HG03521 (cell line): ENCODE results near the gene FAM111B.
A peak's percentile ranks its signal among the peaks of the same experiment; 100 is the strongest.

Experiments used
- ATAC-seq: cut with Tn5 transposase; IDR thresholded peaks from one replicate; pipeline ENCODE4 v1.9.1; 2021; ENCODE audit warnings: mild to moderate bottlenecking, moderate library complexity; ENCODE audit not compliant: unreplicated experiment

FAM111B gene

GRCh38 chr11:59151761-59152160 lies 44.7 kb downstream of the FAM111B start:
- peak; percentile 45 for ATAC-seq

- ATAC-seq: peak; percentile 72
Measured at GRCh38 chr11:59152312-59152951, 45.4 kb downstream of the FAM111B start.

GRCh38 chr11:59154610-59155009 lies 47.6 kb downstream of the FAM111B start:
- ATAC-seq: no peak

GRCh38 chr11:59157433-59157832 lies 50.4 kb downstream of the FAM111B start:
- ATAC-seq: no peak

GRCh38 chr11:59158206-59159068 lies 51.4 kb downstream of the FAM111B start:
- ATAC-seq: peak; percentile 87

- ATAC-seq: no peak
Measured at GRCh38 chr11:59164028-59164427, 57.0 kb downstream of the FAM111B start.

- peak; percentile 70 for ATAC-seq
Measured at GRCh38 chr11:59171508-59172322, 64.7 kb downstream of the FAM111B start, which contains the start of gene DTX4. TSS of gene DTX4 (plus strand) at chr11:59172132. CDS start at chr11:59172596, 464 bp downstream.

GRCh38 chr11:59172345-59173079 lies 65.5 kb downstream of the FAM111B start:
- peak; percentile 22 for ATAC-seq

- ATAC-seq: no peak
Measured at GRCh38 chr11:59173080-59173963, 66.3 kb downstream of the FAM111B start.

GRCh38 chr11:59173964-59174663 lies 67.1 kb downstream of the FAM111B start:
- ATAC-seq: no peak

- no peak for ATAC-seq
Measured at GRCh38 chr11:59174664-59175033, 67.6 kb downstream of the FAM111B start.

- ATAC-seq: no peak
Measured at GRCh38 chr11:59175091-59175501, 68.1 kb downstream of the FAM111B start.

GRCh38 chr11:59176330-59176729 lies 69.3 kb downstream of the FAM111B start:
- no peak for ATAC-seq
